ENCODE data around the gene NEAT1. TPM values are rescaled to one million over a fixed set of nuclear protein-coding genes. Genes with fewer than 3 reads are reported as not detected.

NEAT1 gene
- total RNA-seq, 1 donor from 2014 or later: 1,527 TPM

DNA sequence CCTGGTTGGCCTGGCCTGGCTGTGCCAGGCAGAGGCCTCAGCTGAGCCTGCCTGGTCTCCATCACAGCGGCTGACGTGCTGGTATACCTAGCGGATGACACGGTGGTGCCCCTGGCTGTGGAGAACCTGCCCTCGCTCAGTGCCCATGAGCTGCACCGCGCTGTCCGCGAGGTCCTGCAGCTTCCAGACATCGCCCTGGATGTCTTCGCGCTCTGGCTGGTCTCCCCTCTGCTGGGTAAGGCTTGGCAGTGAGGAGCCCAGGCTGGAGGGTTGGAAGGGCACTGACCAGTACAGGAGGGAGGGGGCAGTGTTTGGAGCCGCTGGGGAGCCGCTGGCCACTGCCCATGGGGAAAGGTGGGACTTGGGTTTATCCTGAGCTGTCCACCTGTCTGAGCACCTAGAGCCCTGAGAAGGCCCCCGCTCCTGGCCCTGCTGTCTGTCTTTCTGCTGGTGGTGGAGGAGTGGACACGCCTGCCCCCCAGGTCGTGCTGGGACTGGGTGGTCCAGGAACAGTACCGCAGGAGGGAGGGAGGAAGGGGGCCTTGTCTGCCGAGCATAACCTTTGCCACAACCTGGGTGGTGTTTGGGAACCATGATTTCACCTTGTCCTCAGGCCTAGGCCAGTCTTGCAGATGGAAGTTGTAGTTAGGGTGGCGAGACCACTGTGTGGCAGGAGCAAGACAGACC, 33.2 kb upstream of the NEAT1 start:
- no peak for DNase-seq (ENCODE audit: low spot score)

DNA sequence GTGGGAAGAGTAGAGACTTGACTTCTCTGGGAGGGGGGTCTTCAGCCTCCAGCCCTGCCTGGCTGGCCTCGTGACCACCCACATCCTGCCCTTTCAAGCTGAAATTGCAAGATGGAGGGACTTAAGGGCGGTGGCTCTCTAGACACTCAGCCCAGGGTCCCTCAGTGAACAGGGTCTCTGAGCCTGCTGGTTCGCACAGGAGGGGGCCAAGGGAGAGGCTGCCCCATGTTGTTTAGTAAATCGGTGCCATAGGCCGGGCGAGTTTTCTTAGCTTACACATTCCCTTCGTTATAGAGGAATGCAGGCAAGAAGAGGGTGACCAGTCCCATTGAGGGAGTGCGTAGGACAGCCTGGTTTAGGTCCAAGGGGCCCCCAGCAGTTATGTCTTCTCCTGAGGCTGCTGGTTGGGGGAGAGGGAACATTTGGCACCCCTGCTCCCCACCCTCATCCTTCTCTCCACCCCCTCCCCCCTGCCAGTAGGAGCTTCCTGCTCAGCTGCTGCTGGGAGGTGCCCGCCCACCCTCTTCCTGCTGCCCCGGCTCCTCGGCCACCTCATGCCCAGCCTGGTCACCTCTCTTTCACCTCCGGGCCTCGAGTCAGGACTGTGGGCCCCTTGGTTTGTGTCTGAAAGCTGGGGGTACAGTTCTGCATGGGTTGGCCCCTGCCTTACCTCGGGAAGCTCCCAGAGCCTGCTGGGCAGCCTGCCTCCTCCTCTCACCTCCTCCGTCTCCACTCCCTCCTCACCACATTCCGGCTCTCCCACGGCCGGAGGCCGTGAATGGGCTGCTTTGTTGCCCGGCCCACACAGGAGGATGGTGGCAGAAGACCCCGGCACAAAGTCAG, 32.3 kb upstream of the NEAT1 start:
- no peak for DNase-seq (ENCODE audit: low spot score)

DNA sequence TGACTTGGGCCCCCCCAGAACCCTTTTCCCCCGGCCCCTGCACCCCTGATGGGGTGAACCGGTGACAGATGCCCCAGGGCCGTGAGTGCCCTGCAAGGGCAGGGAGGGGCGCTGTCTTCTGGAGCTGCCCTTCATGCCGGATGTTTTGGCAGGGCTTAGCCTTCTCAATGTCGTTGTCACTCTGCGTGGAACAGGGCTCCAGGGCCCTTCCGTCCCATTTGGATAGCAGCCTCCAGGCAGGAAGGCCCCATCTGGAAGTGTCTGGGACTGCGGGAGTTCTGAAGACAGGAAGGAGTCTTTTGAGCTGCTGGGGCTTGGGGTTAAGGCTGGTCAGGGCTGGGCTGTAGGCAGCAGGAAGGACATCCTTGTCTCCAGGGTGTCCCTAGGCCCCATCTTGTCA, 31.6 kb upstream of the NEAT1 start:
- no peak for DNase-seq (ENCODE audit: low spot score)

DNA sequence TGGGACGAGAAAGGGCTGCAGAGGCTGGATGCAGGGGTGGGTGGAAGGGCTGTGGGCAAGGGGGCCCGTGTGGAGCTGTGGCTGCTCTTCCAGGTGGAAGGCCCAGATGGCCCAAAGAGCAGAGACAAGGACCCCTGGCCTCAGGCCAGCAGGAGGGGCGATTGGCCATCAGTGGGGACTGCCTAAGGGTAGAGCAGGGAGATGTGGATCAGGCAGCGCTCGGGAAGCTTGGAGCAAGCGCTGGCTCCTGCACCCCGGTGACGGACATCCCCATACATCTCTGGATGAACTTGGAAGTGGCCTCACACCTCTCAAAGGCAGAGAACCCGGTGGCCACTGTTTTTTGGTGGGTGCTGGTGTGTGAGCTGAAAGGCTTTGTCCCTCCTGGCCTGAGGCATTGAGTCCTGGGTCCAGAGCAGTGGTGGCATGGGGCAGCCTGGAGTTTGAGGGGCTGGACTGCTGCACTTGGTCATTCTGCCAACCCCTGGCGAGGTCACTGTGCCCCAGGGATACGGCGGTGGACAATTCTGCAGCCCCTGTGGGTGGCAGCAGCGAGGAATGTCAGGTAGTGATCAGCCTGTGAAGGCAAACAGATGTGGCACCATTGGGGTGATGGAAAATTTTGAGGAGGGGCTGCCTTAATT, 30.3 kb upstream of the NEAT1 start:
- DNase-seq (ENCODE audit: low spot score): no peak

DNA sequence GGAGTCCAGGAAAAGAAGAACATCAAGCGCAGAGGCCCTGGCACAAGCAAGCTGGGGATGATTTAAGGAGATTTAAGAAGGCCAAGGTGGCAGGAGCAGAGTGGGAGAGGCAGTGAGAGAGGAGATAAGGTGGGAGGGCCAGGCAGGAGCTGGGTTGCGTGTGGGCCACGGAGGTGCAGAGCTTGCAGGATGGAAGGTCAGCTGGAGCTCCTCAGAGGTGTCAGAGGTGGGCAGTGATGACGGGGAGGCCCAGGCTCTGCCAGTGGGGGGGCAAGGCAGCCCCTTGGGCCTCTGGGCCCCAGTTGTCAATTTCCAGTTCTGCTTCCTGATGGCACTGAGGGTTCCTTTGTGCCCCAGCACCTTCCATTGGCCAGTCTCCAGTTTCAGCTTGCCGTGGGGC, 29.7 kb upstream of the NEAT1 start:
- no peak for DNase-seq (ENCODE audit: low spot score)

DNA sequence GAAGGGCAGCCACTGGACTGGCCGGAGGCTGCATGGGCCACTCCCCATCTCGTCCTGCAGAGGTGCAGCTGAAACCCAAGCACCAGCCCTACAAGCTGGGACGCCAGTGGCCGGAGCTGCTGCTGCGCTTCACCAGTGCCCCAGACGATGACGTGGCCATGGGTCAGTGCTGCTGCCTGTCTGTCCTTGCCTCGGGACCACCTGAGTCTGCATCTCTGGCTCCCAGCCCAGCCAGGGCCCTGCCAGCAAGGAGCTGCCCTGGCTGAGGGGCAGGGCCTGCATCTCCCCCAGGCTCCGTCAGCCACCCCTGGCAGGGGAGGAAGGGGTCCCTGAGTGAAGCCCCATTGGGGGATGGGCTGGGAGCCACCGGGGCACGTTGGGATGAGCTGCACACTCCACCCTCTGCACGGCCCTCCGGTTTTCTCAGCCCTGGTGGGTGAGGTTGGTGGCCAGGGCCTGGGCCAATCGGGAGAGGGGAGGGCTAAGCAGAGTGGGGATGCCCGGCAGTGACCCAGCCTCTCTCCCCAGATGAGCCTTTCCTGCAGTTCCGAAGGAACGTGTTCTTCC, 29.0 kb upstream of the NEAT1 start:
- no peak for DNase-seq (ENCODE audit: low spot score)

DNA sequence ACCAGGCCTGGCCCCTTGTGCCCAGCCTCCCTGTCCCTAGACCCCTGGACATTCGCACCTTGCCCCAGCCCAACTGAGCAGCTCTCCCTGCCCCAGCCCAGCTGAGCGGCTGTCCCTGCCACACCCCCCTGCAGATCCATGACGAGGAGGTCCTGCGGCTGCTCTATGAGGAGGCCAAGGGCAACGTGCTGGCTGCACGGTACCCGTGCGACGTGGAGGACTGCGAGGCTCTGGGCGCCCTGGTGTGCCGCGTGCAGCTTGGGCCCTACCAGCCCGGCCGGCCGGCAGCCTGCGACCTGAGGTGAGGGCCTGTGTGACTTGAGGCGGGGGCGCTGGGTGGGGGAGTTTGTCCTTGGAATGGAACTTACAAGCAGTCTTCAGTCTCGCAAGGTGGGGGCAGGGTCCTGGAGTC, 28.5 kb upstream of the NEAT1 start:
- DNase-seq (ENCODE audit: low spot score): no peak

DNA sequence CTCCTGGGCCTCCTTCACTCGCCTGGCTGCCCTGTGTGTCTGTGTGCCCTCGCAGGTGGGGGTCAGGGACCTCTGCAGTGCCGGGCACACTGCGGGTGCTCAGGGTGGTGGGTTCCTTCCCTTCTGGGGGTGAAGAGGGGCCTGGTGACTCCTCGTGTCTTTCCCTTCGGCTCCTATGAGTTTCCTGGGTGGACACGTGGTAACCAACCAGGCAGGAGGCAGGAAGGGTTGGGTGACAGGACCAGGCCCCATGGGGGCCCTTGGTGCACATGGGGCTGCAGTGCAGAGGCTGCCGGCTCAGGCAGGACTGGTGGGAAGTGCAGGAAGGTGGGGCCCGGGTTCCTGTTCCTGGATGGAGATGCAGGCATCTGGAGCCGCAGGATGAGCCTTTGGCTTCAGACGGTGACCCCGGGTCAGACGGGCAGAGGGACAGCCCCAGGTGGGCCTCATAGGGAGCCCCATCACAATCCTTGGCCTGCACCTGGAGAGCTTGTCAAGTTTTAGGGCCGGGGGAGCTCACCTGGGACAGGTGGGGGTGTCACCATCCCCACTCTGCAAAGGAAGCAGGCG, 26.6 kb upstream of the NEAT1 start:
- DNase-seq (ENCODE audit: low spot score): no peak

DNA sequence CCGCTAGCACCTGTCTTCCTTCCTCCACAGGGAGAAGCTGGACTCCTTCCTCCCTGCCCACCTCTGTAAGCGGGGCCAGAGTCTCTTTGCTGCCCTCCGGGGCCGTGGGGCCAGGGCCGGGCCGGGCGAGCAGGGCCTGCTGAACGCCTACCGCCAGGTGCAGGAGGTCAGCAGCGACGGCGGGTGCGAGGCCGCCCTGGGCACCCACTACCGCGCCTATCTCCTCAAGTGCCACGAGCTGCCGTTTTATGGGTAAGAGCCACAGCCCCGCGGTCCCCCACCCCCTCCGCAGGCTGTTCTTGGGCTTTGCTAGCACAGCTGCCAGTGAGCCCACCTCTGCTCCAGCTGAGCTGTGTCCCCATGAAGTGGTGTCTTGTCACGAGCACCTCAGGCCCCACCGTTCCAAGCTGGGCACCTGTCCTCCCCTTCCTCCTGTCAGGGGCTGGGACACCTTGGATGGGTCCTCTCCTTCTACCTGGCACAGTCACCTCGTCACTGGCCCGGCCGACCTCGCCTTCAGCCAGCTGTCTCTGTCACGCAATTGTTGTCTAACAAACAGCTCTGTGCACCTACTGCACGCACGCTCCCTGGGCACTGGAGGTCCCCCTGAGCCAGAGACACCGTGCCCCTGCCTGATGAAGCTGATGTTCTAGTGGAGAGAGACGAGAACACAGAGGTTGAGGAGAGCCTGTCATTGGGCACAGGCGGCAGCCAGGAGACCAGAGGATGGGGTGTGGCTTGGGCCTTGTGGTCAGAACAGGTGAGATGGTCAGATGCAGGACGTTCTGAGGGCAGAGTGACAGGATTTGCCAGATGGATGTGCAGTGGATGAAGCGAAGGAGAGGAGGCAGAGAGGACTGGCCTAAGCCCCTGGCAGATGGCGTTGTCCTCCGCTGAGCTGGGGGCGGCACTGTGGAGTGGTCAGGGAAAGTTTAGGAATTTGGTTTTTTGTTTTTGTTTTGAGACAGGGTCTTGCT, 25.5 kb upstream of the NEAT1 start:
- DNase-seq (ENCODE audit: low spot score): no peak

DNA sequence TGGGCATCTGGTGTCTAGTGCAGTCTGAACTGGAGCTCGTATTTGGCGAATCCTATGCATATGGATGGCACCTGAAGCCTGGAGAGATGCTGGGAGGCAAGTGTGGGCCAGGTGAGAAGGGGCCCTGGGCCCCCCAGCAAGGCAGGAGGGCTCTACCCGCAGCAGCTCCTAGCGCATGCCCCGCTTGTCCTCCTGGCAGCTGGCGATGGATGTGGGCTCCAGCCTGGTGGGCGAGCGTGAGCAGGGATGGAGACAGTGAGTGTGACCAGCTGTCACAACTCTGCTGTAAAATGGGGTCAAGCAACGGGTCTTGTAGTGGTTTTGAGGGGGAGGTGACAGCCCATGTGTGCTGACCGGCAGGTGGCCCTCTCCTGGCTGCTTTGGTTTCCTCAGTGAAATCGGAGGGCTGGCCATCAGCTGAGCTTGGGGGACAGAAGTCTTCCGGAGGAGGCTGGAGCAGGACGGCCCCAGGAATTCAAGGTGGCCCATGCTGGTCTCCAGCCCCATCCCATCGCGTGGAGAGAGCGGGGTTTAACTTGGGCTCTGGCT, 24.2 kb upstream of the NEAT1 start:
- no peak for DNase-seq (ENCODE audit: low spot score)

DNA sequence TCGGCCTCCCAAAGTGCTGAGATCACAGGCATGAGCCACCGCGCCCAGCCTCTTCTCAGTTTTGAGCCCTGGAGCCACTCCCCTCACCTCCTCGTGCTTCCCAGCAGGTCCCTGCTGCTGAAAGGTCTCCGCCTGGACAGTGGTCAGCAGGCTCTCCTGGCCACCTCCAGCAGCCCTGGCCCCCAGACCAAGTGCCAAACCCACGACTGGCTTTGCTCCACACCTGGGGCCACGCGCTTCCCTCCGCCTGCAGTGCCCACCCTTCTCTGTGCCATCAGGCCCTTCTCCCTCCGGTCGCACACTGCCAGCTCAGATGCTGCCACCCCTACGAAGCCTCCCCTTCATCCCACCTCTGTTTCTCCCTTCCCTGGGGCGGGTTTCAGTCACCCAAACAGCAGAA, 23.3 kb upstream of the NEAT1 start:
- DNase-seq (ENCODE audit: low spot score): no peak

DNA sequence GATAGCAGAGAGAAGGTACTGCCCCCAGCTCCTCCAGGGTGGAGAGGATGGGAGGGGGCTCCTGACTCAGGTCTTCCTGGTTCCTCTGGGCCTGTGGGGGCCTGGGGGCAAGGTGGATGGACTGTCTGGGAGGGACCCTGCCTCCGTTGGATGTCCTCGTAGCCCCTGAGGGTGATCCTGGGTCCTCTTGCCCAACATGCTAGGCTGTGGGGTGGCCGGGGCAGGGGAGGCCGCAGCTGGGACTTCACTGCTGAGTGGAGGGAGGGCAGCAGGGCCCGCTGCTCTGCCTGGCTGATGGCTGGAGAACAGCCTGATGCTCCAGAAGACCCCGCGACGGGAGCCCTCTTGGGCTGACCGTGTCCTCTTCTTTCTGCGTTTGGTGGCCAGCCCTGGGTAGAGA, 22.8 kb upstream of the NEAT1 start:
- no peak for DNase-seq (ENCODE audit: low spot score)

DNA sequence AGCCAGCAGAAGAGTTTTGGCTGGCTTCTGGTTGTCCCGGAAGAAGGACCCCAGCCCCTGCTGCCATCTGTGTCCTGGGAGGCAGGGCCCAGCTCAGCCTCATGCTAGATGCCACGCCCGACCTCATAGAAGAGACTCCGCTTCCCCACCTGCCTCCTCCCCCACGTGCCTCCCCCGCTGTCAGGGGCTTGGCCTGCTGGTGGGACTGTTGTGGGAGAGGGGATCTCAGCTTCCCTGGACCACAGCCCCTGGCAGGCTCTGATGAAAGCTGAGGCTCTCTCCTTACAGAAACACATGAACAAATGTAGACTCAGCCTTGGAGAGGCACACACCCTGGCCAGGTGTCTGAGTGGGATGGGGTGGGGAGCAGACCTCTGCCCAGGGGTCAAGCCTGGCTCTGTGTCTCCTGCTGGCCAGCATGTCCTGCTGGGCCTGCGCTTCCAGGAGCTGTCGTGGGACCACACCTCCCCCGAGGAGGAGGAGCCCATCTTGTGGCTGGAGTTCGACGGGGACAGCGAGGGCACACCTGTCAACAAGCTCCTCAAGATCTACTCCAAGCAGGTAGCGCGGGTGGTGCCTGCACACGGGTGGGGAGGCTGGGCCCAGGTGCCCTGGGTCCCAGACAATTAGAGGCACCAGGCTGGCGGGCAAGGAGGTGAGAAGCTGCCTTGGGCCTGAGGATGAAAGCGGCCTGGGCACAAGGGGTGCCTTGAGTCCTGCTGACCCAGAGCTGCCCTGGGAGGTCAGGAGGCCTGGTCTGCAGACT, 22.1 kb upstream of the NEAT1 start:
- DNase-seq (ENCODE audit: low spot score): no peak

DNA sequence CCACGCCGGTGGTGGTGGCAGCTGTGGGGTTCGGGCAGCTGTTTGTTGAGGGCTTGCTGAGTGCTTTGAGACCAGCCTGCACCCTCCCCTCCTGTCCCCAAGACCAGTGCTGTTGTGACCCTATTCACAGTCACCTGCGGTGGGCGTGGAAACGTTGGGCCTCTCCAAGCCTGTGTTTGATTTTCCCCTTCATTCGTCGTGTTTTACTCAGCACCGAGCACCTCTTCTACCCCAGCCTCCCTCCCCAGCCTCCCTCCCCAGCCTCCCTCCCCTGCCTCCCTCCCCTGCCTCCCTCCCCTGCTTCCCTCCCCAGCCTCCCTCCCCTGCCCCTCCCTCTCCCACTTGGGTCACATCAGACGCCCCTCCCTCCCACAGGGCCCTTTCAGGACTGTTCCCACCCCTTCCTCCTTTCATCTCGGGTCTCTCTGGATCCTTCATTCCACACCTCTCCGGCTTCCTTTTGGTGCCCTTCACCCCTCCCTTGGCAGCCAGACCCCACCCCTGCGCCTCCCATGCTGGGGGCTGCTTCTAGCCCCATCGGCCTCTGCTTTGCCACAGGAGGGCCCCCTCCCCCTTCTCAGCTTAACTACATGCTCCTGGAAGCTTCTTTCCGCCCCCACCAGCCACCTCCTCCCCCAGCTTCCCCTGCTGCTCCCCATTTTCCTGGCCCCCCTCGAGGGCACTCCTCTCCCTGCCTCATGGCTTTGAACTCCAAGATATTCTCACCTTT, 21.4 kb upstream of the NEAT1 start:
- no peak for DNase-seq (ENCODE audit: low spot score)

DNA sequence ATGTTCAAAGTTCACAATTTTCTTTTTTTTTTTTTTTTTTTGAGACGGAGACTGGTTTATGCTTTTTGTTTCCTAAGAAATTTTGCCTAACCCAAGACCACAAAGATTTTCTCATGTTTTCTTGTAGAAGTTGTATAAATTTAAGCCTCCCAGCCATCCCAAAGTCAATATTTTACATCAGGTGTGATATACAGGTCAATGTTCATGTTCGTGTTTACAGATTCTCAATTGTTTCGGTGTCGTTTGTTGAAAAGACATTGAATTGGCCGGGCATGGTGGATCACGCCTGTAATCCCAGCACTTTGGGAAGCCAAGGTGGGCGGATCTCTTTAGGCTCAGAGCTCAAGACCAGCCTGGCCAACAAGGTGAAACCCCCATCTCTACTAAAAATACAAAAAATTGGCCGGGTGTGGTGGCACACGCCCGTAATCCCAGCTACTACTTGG, 20.8 kb upstream of the NEAT1 start:
- DNase-seq (ENCODE audit: low spot score): no peak

DNA sequence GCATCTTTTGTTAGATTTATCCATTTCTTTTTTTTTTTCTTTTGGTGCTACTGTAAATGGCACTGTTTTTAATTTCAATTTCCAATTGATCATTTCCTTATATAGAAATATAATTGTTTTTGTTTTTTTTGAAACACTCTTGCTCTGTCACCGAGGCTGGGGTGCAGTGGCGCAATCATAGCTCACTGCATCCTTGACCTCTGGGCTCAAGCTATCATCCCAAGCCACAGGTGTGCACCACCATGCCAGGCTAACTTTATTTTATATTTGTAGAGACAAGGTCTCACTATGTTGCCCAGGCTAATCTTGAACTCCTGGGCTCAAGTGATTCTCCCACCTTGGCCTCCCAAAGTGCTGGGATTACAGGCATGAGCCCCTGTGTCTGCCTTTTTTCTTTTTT, 19.8 kb upstream of the NEAT1 start:
- DNase-seq (ENCODE audit: low spot score): no peak

DNA sequence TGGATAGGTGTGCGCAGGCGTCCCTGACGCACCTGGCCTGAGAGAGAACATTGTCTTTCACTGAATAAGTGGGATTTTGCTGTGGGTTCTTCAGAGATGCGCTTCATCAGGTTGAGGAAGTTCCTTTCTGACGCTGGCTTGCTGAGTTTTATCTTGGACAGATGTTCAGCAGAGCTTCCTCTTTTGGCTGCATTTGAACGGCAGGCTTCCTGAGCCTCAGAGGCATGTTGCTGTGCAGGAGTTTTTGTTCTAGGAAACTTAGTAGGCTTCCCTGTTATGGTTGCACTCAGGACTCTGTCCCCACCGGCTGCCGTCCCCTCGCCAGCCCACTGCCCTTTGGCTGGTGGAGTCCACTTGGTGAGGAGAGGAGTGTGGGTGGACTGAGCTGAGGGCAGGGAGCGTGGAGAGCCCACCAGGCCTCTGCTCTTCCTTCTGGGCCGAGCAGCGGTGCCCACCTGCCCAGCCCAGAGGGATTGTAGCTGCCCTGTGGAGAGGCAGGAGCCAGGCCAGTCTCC, 18.9 kb upstream of the NEAT1 start:
- no peak for DNase-seq (ENCODE audit: low spot score)

DNA sequence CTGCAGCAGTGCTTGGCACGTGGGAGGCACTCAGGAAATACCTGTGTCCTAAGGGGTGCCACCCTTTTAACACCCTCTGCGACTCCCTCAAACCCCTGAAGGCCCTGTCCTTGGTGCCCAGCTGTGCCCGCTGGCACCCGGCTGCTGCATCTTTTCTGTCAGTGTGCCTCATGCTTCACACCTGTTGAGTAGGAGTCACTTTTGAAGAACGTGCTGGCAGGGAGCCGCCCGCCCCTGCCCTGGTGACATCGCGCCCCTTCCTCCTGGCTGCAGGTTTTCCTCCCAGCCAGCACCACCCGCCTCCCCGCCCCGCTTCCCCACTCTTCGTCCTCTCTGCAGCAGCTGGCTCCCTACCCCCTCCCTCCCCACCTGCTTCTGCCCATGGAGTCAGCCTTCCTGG, 18.4 kb upstream of the NEAT1 start:
- DNase-seq (ENCODE audit: low spot score): no peak

Measured in mesenteric fat pad (tissue), 1 donor.